ENCODE measurements around the gene ADCY2. TPM values are rescaled to one million over a fixed set of nuclear protein-coding genes. Genes with fewer than 3 reads are reported as not detected.

The ADCY2 gene
- total RNA-seq, 1 experiment from 2014 or later: not detected

DNA sequence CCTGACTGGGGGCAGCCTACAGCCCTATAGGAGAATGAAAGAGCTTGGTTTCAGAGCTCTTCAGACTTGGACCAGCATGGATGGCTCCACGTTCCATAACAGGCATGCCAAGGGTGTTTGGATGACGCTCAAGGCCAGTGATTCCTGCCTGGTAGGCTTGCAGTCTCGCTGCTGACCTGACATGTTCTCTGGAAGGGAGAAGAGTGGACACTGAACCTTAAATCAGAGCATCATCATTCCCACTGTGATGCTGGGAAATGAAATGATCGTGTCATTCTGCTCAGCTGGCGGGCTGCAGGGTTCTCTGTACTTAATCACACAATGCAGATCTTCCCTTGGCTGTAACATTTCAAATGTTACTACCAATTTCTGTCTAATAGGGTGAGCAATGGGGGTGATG is 398.0 kb downstream of the ADCY2 start:
- Histone ChIP-seq H3K4me1 (no peaks in the 10 kb centered on the region), H3K27me3 (replicated peaks; ENCODE audit: control insufficient read depth, insufficient read depth, low read length) (no peaks in the 10 kb centered on the region), H3K4me3 (ENCODE audit: low read depth, low read length) (no peak overlapping the region), H3K36me3 (ENCODE audit: control insufficient read depth, insufficient read depth, low read length) (no peaks in the 10 kb centered on the region), H3K9me3 (no peaks in the 10 kb centered on the region)
- H3K4me3 Mint-ChIP-seq (ENCODE audit: unreplicated experiment): no peak overlapping the region
- H3K27me3 Mint-ChIP-seq (ENCODE audit: insufficient read depth, unreplicated experiment): peaks cover 20% of the 10 kb centered on the region
- POLR2A ChIA-PET: no interaction called here
- no peaks in the 10 kb centered on the region for H3K36me3 Mint-ChIP-seq (ENCODE audit: insufficient read depth, unreplicated experiment)
- no peaks in the 10 kb centered on the region for H3K9me3 Mint-ChIP-seq (ENCODE audit: unreplicated experiment)
- no peaks in the 10 kb centered on the region for H3K4me1 Mint-ChIP-seq (ENCODE audit: low read depth, unreplicated experiment)
- DNase-seq: no peak
- no peak overlapping the region for H3K27ac Mint-ChIP-seq (ENCODE audit: unreplicated experiment)
- CTCF ChIA-PET: no interaction called here
- TF ChIP-seq, protein P1, sequence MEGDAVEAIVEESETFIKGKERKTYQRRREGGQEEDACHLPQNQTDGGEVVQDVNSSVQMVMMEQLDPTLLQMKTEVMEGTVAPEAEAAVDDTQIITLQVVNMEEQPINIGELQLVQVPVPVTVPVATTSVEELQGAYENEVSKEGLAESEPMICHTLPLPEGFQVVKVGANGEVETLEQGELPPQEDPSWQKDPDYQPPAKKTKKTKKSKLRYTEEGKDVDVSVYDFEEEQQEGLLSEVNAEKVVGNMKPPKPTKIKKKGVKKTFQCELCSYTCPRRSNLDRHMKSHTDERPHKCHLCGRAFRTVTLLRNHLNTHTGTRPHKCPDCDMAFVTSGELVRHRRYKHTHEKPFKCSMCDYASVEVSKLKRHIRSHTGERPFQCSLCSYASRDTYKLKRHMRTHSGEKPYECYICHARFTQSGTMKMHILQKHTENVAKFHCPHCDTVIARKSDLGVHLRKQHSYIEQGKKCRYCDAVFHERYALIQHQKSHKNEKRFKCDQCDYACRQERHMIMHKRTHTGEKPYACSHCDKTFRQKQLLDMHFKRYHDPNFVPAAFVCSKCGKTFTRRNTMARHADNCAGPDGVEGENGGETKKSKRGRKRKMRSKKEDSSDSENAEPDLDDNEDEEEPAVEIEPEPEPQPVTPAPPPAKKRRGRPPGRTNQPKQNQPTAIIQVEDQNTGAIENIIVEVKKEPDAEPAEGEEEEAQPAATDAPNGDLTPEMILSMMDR (IDR thresholded peaks at IDR 0.05; ENCODE audit: insufficient read depth in 1 of 2, low read depth in 1 of 2, low read length in 1 of 2, severe bottlenecking in 1 of 2, unreplicated experiment in 1 of 2): no peak
- no TSS peak for BruUV-seq (replicated peaks)
- intact Hi-C loops (cut with micrococcal nuclease; ENCODE audit: unreplicated experiment): no loop called here

DNA sequence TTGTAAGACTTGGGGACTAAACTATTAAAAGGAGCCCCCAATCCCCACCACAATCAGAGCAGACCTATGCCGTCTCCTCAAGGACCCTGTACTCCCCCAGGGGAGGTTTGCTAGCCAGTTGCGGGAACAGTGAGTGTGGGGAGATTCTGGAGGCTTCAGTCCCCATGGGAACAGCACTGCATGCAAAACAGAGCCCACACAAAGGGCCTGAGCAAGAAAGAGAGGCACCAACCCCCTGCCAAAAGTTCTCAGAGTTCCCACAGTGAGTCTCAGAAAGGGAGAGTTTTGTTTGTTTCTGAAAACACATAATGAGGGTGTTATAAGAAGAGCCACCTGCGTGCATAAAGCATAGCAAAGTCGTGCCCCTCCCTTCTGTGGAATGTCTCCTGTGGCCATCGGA is 398.4 kb downstream of the ADCY2 start:
- DNase-seq: no peak
- H3K4me3 ChIP-seq (ENCODE audit: low read depth, low read length): no peak overlapping the region
- TF ChIP-seq, protein P1 (IDR thresholded peaks at IDR 0.05; ENCODE audit: insufficient read depth in 1 of 2, low read depth in 1 of 2, low read length in 1 of 2, severe bottlenecking in 1 of 2, unreplicated experiment in 1 of 2): no peak
- no peaks in the 10 kb centered on the region for H3K9me3 ChIP-seq
- H3K9me3 Mint-ChIP-seq (ENCODE audit: unreplicated experiment): no peaks in the 10 kb centered on the region
- CTCF ChIA-PET: interaction anchor here (0.5 kb wide), 1 partner anchor 12 kb away, joined by 3 read pairs; no protein-coding TSS in a partner anchor
- H3K4me1 ChIP-seq: no peaks in the 10 kb centered on the region
- H3K27me3 Mint-ChIP-seq (ENCODE audit: insufficient read depth, unreplicated experiment): peaks cover 20% of the 10 kb centered on the region
- no TSS peak for BruUV-seq (replicated peaks)
- no peak overlapping the region for H3K27ac Mint-ChIP-seq (ENCODE audit: unreplicated experiment)
- H3K27me3 ChIP-seq (replicated peaks; ENCODE audit: control insufficient read depth, insufficient read depth, low read length): no peaks in the 10 kb centered on the region
- H3K4me3 Mint-ChIP-seq (ENCODE audit: unreplicated experiment): no peak overlapping the region
- H3K36me3 ChIP-seq (ENCODE audit: control insufficient read depth, insufficient read depth, low read length): no peaks in the 10 kb centered on the region
- H3K4me1 Mint-ChIP-seq (ENCODE audit: low read depth, unreplicated experiment): no peaks in the 10 kb centered on the region
- no peaks in the 10 kb centered on the region for H3K36me3 Mint-ChIP-seq (ENCODE audit: insufficient read depth, unreplicated experiment)
- POLR2A ChIA-PET: no interaction called here
- intact Hi-C loops (cut with micrococcal nuclease; ENCODE audit: unreplicated experiment): no loop called here

DNA sequence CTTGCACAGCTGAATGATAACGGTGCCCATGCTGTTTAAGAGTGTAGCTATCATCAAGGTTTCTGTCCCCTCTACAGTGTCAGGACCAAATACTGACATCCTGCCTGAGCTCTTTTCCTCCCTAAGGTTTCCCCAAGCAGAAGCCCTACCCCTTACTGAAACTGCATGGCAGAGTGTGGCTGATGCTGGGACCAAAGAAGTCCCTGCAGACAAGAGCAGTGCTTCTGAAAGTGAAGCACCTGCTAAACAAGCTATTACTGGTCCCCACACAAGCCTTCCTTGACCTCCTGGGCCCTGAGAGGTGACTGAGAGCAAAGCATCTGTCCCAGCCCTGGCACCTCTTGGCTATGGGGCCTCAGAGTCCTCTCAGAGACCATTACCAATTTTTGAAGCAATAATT is 398.9 kb downstream of the ADCY2 start:
- ChIA-PET CTCF (interaction anchor here (0.5 kb wide), 1 partner anchor 12 kb away, joined by 3 read pairs; no protein-coding TSS in a partner anchor), POLR2A (no interaction called here)
- DNase-seq: no peak
- Histone ChIP-seq H3K4me3 (ENCODE audit: low read depth, low read length) (no peak overlapping the region), H3K4me1 (no peaks in the 10 kb centered on the region), H3K36me3 (ENCODE audit: control insufficient read depth, insufficient read depth, low read length) (no peaks in the 10 kb centered on the region), H3K27me3 (replicated peaks; ENCODE audit: control insufficient read depth, insufficient read depth, low read length) (no peaks in the 10 kb centered on the region), H3K9me3 (no peaks in the 10 kb centered on the region)
- H3K4me1 Mint-ChIP-seq (ENCODE audit: low read depth, unreplicated experiment): no peaks in the 10 kb centered on the region
- no peaks in the 10 kb centered on the region for H3K9me3 Mint-ChIP-seq (ENCODE audit: unreplicated experiment)
- TF ChIP-seq, protein P1 (IDR thresholded peaks at IDR 0.05; ENCODE audit: insufficient read depth in 1 of 2, low read depth in 1 of 2, low read length in 1 of 2, severe bottlenecking in 1 of 2, unreplicated experiment in 1 of 2): no peak
- intact Hi-C loops (cut with micrococcal nuclease; ENCODE audit: unreplicated experiment): no loop called here
- no peak overlapping the region for H3K27ac Mint-ChIP-seq (ENCODE audit: unreplicated experiment)
- H3K27me3 Mint-ChIP-seq (ENCODE audit: insufficient read depth, unreplicated experiment): peaks cover 20% of the 10 kb centered on the region
- BruUV-seq (replicated peaks): no TSS peak
- H3K4me3 Mint-ChIP-seq (ENCODE audit: unreplicated experiment): no peak overlapping the region
- H3K36me3 Mint-ChIP-seq (ENCODE audit: insufficient read depth, unreplicated experiment): no peaks in the 10 kb centered on the region

Measured in Caco-2 (cell line).